HCT116 (cell line): ENCODE measurements around the gene TPH2. TPM values are rescaled to one million over a fixed set of nuclear protein-coding genes. Genes with fewer than 3 reads are reported as not detected.

ENCODE experiments used
- ATAC-seq: fragments of 200-7000 bp; cut with Tn5 transposase; 2 replicates; pipeline ENCODE4 v1.9.1; 2020; ENCODE audit warnings: mild to moderate bottlenecking, moderate library complexity
- BruUV-seq: library from RNA; stranded (reverse); fragments of 400-500 nt; replicated peaks from 2 replicates; lab custom pipeline; 2021; lab: Mats Ljungman, UMichigan
- CTCF ChIA-PET: fragments of 300-600 bp; sonication (Branson Sonifier 250); formaldehyde crosslinking; loops from one replicate; lab custom pipeline; 2021; ENCODE audit warnings: antibody characterized with exemption; lab: Charles Lee
- POLR2A ChIA-PET: fragments of 300-600, 350-600 bp; sonication (Branson Sonifier 250); formaldehyde crosslinking; loops from one replicate; lab custom pipeline; 2021; ENCODE audit warnings: antibody characterized with exemption; lab: Charles Lee
- RAD21 ChIA-PET, 2 experiments: fragments of 300-600 bp; sonication (Branson Sonifier 250); formaldehyde crosslinking; loops; one replicate each; lab custom pipeline; 2023; ENCODE audit warnings: low total read pairs in 2 of 2; ENCODE audit not compliant: uncharacterized antibody in 2 of 2, unreplicated experiment in 2 of 2, low non-redundant PET in 1 of 2; lab: Charles Lee
- DNase-seq: peaks from one replicate; pipeline ENCODE4 v3.0.0-alpha.2; 2010; ENCODE audit warnings: low read depth, low spot score
- H2AFZ ChIP-seq: fragments of 200-600 bp; shearing (Covaris generic), sonication (generic); 2 replicates; pipeline ENCODE4 v1.6.1; 2017; ENCODE audit warnings: low read depth, mixed run types, mixed read lengths, antibody characterized with exemption, low read length; ENCODE audit not compliant: poor library complexity, severe bottlenecking
- H3K27ac ChIP-seq: 2 replicates; pipeline ENCODE4 v1.5.1; 2012; ENCODE audit warnings: low read depth, low read length
- H3K27me3 ChIP-seq: fragments of 200-600 bp; sonication (generic); 2 replicates; pipeline ENCODE4 v1.6.1; 2016; ENCODE audit warnings: mixed run types, low read length, mixed read lengths; ENCODE audit not compliant: insufficient read depth
- H3K36me3 ChIP-seq, 2 experiments: fragments of 200-500 bp in 1 of 2; fragments of 200-600 bp in 1 of 2; sonication (Bioruptor generic) in 1 of 2; sonication (generic) in 1 of 2; 2 replicates each; pipeline versions ENCODE4 v1.5.1 to v1.6.1; 2014 to 2016; ENCODE audit warnings: low read length in 2 of 2, inconsistent platforms in 1 of 2, mixed read lengths in 1 of 2, mixed run types in 1 of 2; ENCODE audit not compliant: insufficient read depth in 2 of 2, control insufficient read depth in 1 of 2
- H3K4me1 ChIP-seq, 2 experiments: fragments of 200-600 bp in 1 of 2; sonication (generic) in 1 of 2; 2 replicates each; pipeline versions ENCODE4 v1.5.1 to v1.6.1; 2012 to 2017; ENCODE audit warnings: low read length in 2 of 2, inconsistent platforms in 1 of 2, mild to moderate bottlenecking in 1 of 2, mixed read lengths in 1 of 2, mixed run types in 1 of 2, moderate library complexity in 1 of 2; ENCODE audit not compliant: insufficient read depth in 2 of 2, control insufficient read depth in 1 of 2
- H3K4me2 ChIP-seq: fragments of 200-600 bp; sonication (generic); 2 replicates; pipeline ENCODE4 v1.6.1; 2017; ENCODE audit warnings: mixed run types, low read length, mixed read lengths
- H3K4me3 ChIP-seq, 2 experiments: fragments of 200-600 bp in 1 of 2; sonication (generic) in 1 of 2; replicated peaks in 1 of 2; 2 replicates each; pipeline ENCODE4 v1.5.1; 2011 to 2016; ENCODE audit warnings: low read length in 2 of 2, control low read depth in 1 of 2, low read depth in 1 of 2, mild to moderate bottlenecking in 1 of 2, mixed read lengths in 1 of 2, mixed run types in 1 of 2
- H3K79me2 ChIP-seq: fragments of 200-600 bp; sonication (generic); 2 replicates; pipeline ENCODE4 v1.6.1; 2017; ENCODE audit warnings: mild to moderate bottlenecking, mixed run types, low read length, moderate library complexity, mixed read lengths; ENCODE audit not compliant: insufficient read depth
- H3K9ac ChIP-seq: fragments of 200-600 bp; sonication (generic); 2 replicates; pipeline ENCODE4 v1.6.1; 2016; ENCODE audit warnings: low read length, mixed read lengths
- H3K9me2 ChIP-seq: fragments of 200-600 bp; sonication (generic), shearing (Covaris generic); 2 replicates; pipeline ENCODE4 v1.6.1; 2017; ENCODE audit warnings: mixed run types, mild to moderate bottlenecking, moderate library complexity; ENCODE audit not compliant: insufficient read depth
- H3K9me3 ChIP-seq, 2 experiments: fragments of 200-500 bp in 1 of 2; fragments of 200-600 bp in 1 of 2; sonication (Bioruptor generic) in 1 of 2; sonication (generic) in 1 of 2; 2 replicates each; pipeline ENCODE4 v1.6.1; 2014 to 2017; ENCODE audit warnings: low read length in 2 of 2, mixed read lengths in 2 of 2, inconsistent platforms in 1 of 2, low read depth in 1 of 2, mild to moderate bottlenecking in 1 of 2, mixed run types in 1 of 2, moderate library complexity in 1 of 2; ENCODE audit not compliant: control insufficient read depth in 1 of 2, insufficient read depth in 1 of 2
- H4K20me1 ChIP-seq: fragments of 200-600 bp; sonication (generic), shearing (Covaris generic); 2 replicates; pipeline ENCODE4 v1.6.1; 2017; ENCODE audit warnings: mixed run types, mild to moderate bottlenecking, moderate library complexity; ENCODE audit not compliant: insufficient read depth
- EGR1 ChIP-seq: IDR thresholded peaks from 2 replicates; pipeline ENCODE4 v1.6.1; 2012; ENCODE audit warnings: low read depth
- POLR2AphosphoS5 ChIP-seq: IDR thresholded peaks from 2 replicates; pipeline ENCODE4 v1.6.1; 2011; ENCODE audit warnings: mild to moderate bottlenecking, low read depth, low read length, moderate library complexity
- SP1 ChIP-seq: IDR thresholded peaks from 2 replicates; pipeline ENCODE4 v1.6.1; 2012; ENCODE audit warnings: low read depth
- TCF7L2 ChIP-seq: IDR thresholded peaks from 2 replicates; pipeline ENCODE4 v1.7.0; 2011; ENCODE audit warnings: borderline replicate concordance, inconsistent platforms; ENCODE audit not compliant: insufficient read depth, insufficient read length; ENCODE audit errors: extremely low read depth
- YY1 ChIP-seq: IDR thresholded peaks from 2 replicates; pipeline ENCODE4 v1.6.1; 2011; ENCODE audit warnings: low read length, low read depth, moderate library complexity, mild to moderate bottlenecking; ENCODE audit not compliant: insufficient replicate concordance; ENCODE audit errors: extremely low read depth
- intact Hi-C: fragments of 100-400 bp; cut with micrococcal nuclease; formaldehyde crosslinking; loops from 2 replicates; pipeline ENCODE4 v1.10.0; 2022
- total RNA-seq: library from RNA; stranded (reverse); gene quantifications from one replicate; pipeline ENCODE4 v1.2.1, GENCODE V29; 2021; ENCODE audit not compliant: unreplicated experiment
- TF ChIP-seq, protein P1 (sequence below): IDR thresholded peaks from 2 replicates; pipeline ENCODE4 v1.6.1; 2011; ENCODE audit warnings: mild to moderate bottlenecking, low read length, moderate library complexity; ENCODE audit not compliant: insufficient replicate concordance; ENCODE audit errors: extremely low read depth
- TF ChIP-seq, protein P2 (sequence below): IDR thresholded peaks from 2 replicates; pipeline ENCODE4 v1.6.1; 2012

Gene TPH2
- total RNA-seq, 1 experiment from 2014 or later, result not detected

DNA sequence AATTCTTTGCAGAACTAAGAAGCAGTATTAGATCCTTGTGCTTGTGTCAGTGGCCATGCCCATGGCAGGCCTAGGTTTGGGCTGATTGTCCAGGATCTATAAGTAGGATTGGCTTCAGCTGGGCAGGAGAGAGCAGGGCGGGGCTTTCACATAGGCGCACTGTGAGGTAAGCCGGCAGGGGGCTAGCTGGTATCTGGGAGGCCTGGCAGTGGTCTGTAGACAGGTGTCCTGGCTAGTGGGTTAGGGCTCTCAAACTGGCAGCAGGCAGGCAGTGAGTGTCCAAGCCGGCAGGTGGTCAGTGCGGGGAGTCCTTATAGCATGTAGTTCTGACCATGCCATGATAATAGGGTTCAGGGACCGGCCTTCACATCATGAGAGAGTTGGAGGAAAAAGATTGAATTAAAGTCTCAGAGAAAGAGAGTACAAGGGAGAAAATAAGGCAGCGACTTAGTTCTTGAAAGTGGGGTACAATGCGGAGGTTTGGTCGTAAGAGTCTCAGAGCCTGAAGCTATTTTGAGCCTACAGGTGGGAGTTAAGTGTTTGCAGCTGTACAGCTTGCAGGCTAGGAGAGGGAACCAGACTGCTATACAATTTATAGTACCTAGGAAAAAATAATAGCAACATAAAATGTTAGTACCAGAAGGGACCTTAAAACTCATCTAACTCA, 137.4 kb downstream of the TPH2 start:
- ATAC-seq (no peak), DNase-seq (no peak)
- H3K4me1 ChIP-seq, result no peaks in the 10 kb centered on the region
- H3K27ac ChIP-seq, result no peak overlapping the region
- no peak overlapping the region for H2AFZ ChIP-seq
- no peak overlapping the region for H3K9ac ChIP-seq
- H4K20me1 ChIP-seq, result no peaks in the 10 kb centered on the region
- no TSS peak for BruUV-seq
- H3K4me3 ChIP-seq, result no peak overlapping the region
- H3K4me2 ChIP-seq, result no peak overlapping the region
- H3K9me3 ChIP-seq, result no peaks in the 10 kb centered on the region
- ChIA-PET POLR2A (no interaction called here), RAD21 (no interaction called here), CTCF (no interaction called here)
- TF ChIP-seq TCF7L2 (no peak), SP1 (no peak), POLR2AphosphoS5 (no peak), YY1 (no peak), EGR1 (no peak)
- TF ChIP-seq, protein P1, sequence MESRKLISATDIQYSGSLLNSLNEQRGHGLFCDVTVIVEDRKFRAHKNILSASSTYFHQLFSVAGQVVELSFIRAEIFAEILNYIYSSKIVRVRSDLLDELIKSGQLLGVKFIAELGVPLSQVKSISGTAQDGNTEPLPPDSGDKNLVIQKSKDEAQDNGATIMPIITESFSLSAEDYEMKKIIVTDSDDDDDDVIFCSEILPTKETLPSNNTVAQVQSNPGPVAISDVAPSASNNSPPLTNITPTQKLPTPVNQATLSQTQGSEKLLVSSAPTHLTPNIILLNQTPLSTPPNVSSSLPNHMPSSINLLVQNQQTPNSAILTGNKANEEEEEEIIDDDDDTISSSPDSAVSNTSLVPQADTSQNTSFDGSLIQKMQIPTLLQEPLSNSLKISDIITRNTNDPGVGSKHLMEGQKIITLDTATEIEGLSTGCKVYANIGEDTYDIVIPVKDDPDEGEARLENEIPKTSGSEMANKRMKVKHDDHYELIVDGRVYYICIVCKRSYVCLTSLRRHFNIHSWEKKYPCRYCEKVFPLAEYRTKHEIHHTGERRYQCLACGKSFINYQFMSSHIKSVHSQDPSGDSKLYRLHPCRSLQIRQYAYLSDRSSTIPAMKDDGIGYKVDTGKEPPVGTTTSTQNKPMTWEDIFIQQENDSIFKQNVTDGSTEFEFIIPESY, result no peak
- TF ChIP-seq, protein P2, sequence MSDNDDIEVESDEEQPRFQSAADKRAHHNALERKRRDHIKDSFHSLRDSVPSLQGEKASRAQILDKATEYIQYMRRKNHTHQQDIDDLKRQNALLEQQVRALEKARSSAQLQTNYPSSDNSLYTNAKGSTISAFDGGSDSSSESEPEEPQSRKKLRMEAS, result no peak
- no peaks in the 10 kb centered on the region for H3K79me2 ChIP-seq
- H3K9me2 ChIP-seq, result no peaks in the 10 kb centered on the region
- H3K27me3 ChIP-seq, result no peaks in the 10 kb centered on the region
- intact Hi-C loops, result no loop called here
- H3K36me3 ChIP-seq, result no peaks in the 10 kb centered on the region
